CD4-positive, alpha-beta T cell treated with Interleukin-15 for 4 hours (primary cell): Measurements from ENCODE around the gene MOK.
A peak's percentile ranks its signal among the peaks of the same experiment; 100 is the strongest.

ENCODE experiments used
- DNase-seq: peaks from one replicate; pipeline ENCODE4 v3.0.0-alpha.2; 2020; ENCODE audit warnings: low spot score

MOK gene

GRCh38 chr14:102203382-102203781 lies 101.6 kb downstream of the MOK start:
- DNase-seq: no peak

DNA sequence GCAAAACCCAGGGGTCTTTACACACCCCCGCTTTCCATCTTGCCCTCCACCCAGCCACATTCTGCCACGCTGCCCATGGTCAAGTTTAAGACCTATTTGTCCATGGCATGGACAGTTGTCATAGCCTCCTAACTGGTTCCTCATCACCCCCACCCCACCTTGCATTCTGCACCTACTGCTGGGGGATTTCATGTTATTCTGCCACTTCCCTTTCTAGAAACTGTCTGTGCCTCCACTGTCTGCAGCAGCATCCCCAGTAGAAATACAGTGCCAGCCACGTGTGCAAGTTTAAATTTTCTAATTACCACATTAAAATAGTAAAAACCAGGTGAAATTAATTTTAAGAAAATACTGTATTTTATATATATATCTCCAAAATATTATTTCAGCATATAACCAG lies 102.0 kb downstream of the MOK start:
- DNase-seq: no peak

GRCh38 chr14:102201776-102202175 lies 103.2 kb downstream of the MOK start:
- DNase-seq: no peak

DNA sequence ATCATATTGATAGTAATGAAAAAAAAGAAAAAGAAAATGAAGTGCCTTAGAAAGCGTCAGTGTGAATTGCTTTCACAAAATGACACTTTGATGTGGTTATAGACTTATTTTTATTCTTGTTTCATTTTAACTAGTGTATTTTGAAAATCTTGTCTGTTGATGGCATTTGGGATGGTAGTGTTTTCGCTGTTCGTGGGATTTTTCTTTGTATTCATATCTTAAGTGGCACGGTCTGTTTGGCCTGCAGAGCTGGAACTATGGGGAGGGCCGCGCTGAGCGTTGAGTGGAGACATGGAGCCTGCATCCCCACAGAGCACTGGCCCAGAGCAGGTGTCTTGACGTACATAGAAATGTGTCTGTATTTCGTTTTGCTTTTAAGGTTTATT lies 103.6 kb downstream of the MOK start:
- no peak for DNase-seq

- DNase-seq: peak; percentile 6
Measured at GRCh38 chr14:102200690-102201352, 104.1 kb downstream of the MOK start.

DNA sequence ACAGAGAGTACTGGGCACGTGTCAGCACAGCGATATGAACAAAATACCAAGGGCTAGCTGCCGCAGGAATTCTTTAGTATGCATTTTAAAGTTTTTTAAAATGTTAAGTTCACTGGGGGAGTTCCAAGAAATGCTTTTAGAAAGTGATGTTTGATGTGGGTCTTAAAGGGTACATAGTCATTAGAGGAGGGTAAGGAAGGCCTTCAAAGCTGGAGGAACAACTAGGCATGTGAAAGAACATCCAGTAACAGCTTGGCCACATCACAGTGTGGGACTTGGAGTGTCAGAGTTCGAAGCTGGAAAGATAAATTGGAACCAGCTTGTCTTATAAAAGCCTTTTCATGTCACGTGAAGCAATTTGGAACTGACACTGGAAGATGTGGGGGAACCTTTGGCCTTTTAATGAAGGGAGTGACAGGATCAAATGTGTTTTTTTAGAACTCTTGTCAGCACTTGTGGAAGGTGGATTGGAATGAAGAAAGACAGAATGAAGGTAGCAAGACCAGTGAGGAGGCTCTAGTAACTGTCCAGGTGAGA lies 107.6 kb downstream of the MOK start:
- DNase-seq: no peak

DNA sequence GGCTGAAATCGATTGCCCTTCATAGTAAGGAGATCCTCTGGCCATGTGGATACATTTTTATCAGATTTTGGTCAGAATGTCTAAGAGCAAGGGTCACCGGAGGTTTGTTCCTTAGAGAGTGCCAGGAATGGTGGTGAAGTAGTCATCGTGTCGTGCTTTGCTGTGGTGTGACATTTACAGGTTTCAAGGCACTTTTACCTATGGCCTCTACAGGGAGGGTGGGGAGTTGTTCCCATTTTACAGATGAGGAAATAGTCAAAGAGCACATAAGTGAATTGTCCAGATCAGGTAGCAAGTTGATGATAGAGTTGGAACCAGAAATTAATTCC lies 108.1 kb downstream of the MOK start:
- DNase-seq: no peak

GRCh38 chr14:102196039-102196901 lies 108.7 kb downstream of the MOK start:
- no peak for DNase-seq

- DNase-seq: no peak
Measured at GRCh38 chr14:102195446-102195845, 109.5 kb downstream of the MOK start.

DNA sequence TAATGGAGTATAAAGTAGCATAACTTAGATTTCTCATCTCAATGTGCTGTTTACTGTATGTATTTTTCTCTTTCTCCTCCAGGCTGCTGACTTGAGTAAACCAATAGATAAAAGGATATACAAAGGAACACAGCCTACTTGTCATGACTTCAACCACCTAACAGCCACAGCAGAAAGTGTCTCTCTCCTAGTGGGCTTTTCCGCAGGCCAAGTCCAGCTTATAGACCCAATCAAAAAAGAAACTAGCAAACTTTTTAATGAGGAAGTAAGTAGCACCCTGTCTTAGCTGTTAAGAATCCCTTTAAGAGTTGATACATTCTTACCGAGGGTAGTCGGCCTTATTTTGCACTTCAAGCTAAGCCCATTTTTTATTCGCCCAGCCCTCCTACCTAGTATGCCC lies 110.1 kb downstream of the MOK start:
- DNase-seq: no peak

DNA sequence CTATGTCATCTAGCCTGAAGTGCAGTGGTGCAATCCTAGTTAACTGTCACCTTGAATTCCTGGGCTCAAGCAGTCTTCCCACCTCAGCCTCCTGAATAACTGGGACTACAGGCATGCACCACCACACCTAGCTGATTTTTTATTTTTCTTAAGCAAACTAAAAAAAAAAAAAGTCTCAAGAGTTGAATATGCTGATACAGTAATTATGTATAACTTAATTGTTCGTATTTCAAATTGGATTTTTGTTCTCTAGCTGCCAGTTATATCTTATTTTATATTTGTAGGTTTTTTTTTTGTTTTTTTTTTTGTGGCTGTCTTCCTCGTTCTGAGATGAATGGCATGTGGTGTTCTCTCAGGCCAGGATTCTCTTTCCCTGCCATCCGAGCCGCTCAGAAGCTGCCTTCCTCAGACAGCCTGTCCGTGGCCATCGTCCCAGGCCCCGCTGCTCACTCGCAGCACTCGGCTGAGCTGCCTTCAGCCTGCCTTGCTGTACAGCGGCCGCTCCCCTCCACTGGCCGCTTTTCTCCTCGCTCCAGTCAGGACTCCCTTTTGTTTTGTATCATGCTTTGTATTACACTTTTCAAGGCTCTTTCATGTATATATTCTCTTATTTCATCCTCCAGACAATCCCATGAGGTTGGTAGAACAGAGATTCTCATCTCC lies 112.0 kb downstream of the MOK start:
- no peak for DNase-seq

GRCh38 chr14:102189874-102190273 lies 115.1 kb downstream of the MOK start:
- no peak for DNase-seq

DNA sequence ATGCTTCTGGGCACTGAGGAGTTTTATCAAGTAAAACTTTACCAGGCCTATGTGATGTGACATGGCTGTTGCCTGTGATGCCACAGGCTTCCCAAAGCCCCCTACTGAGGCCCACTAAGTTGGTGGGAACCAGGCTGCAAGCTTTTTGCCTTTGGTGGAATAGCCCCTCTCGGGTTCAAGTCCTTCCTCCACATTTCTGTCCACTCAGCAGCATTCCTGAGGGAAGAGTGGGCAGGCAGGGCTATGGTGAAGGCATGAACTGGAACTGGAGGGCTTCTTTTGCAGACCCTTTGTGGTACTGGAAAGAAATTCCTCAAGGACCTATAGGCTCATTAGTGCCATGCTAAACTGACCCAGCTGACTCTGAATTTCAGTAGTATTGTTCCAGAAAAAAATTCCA lies 116.8 kb downstream of the MOK start:
- DNase-seq: no peak

DNA sequence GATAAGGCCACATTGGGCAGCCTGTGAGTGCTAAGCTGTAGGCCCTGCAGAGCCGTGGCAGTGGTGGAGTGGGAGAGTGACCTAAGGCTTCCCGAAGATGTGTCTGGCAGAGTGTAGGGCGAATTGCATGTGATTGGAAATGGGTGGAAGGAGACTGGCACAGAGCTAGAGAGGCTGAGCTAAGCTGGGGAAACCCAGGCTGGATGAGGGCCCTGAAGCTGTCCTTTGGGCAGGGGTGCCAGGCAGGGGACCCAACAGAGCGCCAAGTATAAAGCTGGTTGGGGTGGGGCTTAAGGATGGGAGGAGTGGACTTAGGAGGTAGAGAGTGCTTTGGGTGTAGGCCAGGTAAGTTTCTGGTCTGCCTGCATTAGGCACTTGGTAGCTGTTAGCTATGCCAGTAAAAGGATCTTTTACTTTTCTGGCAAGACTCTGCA lies 117.4 kb downstream of the MOK start:
- no peak for DNase-seq

GRCh38 chr14:102187044-102187443 lies 117.9 kb downstream of the MOK start:
- DNase-seq: no peak

DNA sequence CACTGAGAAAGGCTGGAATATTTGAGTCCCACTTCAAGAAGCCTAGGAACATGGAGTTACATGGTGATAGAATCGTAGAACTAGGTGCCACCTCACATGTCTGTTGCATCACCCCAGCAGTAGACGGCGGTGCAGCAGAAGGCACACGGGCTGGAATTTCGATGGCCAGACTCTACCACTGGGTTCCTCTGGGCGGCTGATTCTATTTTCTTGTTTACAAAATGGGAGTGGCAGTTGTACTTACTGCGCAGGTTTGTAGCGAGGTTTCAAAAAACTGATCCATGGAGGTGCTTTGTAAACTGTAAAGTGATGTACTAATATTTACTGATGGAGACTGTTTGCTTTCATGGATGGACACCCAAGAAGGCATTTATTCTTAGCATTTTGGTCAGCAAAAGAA lies 119.6 kb downstream of the MOK start:
- no peak for DNase-seq

DNA sequence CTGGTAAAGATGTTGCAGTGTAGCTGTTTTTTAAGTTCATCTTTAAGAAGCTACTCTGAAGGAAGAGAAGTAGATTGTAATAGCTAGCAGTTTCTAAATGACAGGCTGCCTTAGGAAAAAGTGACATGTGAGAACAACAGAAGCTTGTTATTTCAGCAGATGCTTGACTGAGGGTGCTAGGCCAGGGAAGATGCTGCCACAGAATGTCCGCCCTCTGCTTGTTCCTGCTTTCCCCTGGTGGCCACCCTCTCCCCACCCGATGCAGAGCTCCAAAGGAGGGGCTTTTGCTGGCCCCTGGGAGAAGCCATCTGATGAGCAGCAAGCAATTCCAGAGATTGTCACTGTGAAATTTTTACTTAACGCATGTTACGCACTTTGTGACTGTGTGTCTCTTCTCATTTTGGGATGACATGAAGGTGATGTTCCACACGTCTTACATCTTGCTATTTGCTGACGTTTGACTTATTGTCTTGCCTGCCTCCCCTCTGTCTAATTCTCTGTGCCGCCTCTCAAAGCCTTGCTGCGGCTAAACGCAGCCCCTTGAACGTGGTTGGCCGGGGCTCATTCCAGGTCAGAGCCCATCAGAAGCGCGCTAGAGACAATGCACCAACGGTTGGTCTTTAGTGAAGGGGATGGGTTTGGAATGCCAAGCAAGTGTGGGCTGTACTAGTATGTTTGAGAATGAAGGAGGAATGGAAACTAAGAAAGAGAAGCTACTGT lies 120.5 kb downstream of the MOK start:
- no peak for DNase-seq

GRCh38 chr14:102183886-102184285 lies 121.1 kb downstream of the MOK start:
- no peak for DNase-seq

DNA sequence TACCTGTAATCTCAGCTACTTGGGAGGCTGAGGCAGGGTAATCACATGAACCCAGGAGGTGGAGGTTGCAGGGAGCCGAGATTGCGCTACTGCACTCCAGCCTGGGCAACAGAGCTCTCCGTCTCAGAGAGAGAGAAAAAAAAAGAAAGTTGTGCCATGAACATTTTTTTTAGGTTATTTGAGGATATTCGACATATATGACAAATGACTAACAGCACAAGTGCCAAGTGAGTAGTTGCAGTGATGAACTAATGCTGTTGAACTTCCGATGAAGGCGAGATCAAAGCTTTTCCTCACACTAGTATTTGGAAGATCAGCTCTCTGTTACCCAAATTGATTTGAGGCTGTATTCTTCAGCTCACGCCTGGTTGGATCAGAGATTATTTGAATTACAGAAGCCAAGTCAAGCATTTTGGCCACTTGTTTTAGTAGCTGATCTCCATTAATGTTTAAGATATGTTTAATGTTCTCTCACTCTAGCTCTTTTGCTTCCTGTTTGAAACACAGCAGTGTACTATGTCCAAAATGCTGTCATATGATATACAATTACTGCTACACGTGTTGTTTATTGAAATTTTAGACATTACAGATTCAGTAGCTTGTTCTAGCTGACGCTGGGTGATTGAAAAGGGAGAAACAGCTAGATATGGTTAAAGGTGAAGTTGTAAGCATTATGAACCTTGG lies 121.9 kb downstream of the MOK start:
- DNase-seq: no peak

GRCh38 chr14:102182190-102182589 lies 122.8 kb downstream of the MOK start:
- peak; percentile 19 for DNase-seq

DNA sequence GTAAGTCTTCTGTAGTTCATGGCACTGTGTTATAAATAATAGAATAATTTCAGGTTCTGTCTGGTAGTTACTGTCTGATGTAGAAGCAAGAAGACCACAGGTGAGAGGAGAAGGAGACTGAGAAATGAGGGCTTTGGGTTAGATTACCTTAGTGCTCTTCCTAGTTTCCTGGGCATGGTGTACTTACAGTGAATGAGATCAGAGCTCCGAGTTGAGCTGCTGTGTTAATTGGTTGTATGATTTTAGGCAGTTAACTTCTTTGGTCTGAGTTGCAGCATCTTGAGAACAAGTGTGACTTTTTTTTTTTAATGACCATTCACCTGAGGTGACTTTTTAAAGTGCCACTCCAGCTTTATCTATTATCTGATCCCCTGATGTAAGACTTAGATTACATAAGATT lies 123.8 kb downstream of the MOK start:
- DNase-seq: no peak
